Activated CD4-positive, alpha-beta memory T cell treated with anti-CD3 and anti-CD28 coated beads for 36 hours (primary cell): Measurements from ENCODE around the gene CD34. TPM values are rescaled to one million over a fixed set of nuclear protein-coding genes. Genes with fewer than 3 reads are reported as not detected.

Experiments
- CTCF ChIA-PET: fragments of 350-600 bp; sonication (Branson Sonifier 250); formaldehyde crosslinking; loops from one replicate; lab custom pipeline; 2021; ENCODE audit warnings: antibody characterized with exemption, inconsistent platforms; lab: Charles Lee
- POLR2A ChIA-PET: fragments of 350-600 bp; sonication (Branson Sonifier 250); formaldehyde crosslinking; loops from one replicate; lab custom pipeline; 2021; ENCODE audit warnings: antibody characterized with exemption; lab: Charles Lee
- DNase-seq: peaks from one replicate; pipeline ENCODE4 v3.0.0-alpha.2; 2020
- H3K27ac Mint-ChIP-seq: one replicate; pipeline ENCODE4 v1.8.0; 2021; ENCODE audit warnings: mixed read lengths
- H3K27me3 Mint-ChIP-seq: one replicate; pipeline ENCODE4 v1.8.0; 2021; ENCODE audit warnings: mixed read lengths
- H3K36me3 Mint-ChIP-seq: one replicate; pipeline ENCODE4 v1.8.0; 2021; ENCODE audit warnings: mixed read lengths
- H3K4me1 Mint-ChIP-seq: one replicate; pipeline ENCODE4 v1.8.0; 2021; ENCODE audit warnings: low read depth, mixed read lengths
- H3K4me3 Mint-ChIP-seq: one replicate; pipeline ENCODE4 v1.8.0; 2021; ENCODE audit warnings: mild to moderate bottlenecking, mixed read lengths
- H3K9me3 Mint-ChIP-seq: one replicate; pipeline ENCODE4 v1.8.0; 2021; ENCODE audit warnings: mixed read lengths
- intact Hi-C: fragments of 100-400 bp; cut with micrococcal nuclease; formaldehyde crosslinking; loops from one replicate; pipeline ENCODE4 v1.15.1; 2023
- total RNA-seq, 2 experiments: library from RNA; stranded (reverse); gene quantifications; one replicate each; pipeline ENCODE4 v1.2.3, GENCODE V29; 2021

CD34 gene
- total RNA-seq, 2 experiments from 2014 or later: not detected

- intact Hi-C loops: no loop called here
- H3K4me1 Mint-ChIP-seq: no peaks in the 10 kb centered on the region
- no peaks in the 10 kb centered on the region for H3K9me3 Mint-ChIP-seq
- H3K36me3 Mint-ChIP-seq: no peaks in the 10 kb centered on the region
- no peak for DNase-seq
- CTCF ChIA-PET: interaction anchor here (1.0 to 2.5 kb wide), 4 partner anchors 10 to 73 kb away, joined by 3 to 12 read pairs (median 3); no protein-coding TSS in a partner anchor
- H3K4me3 Mint-ChIP-seq: no peak overlapping the region
- peaks cover 24% of the 10 kb centered on the region for H3K27me3 Mint-ChIP-seq
- no peak overlapping the region for H3K27ac Mint-ChIP-seq
- POLR2A ChIA-PET: no interaction called here
These were observed 14.3 kb upstream of the CD34 start for GRCh38 chr1:207925210-207925609.

GRCh38 chr1:207923561-207923960, 12.6 kb upstream of the CD34 start:
- Mint-ChIP-seq H3K27ac (no peak overlapping the region), H3K36me3 (no peaks in the 10 kb centered on the region), H3K4me3 (no peak overlapping the region), H3K4me1 (no peaks in the 10 kb centered on the region), H3K9me3 (no peaks in the 10 kb centered on the region), H3K27me3 (peaks cover 25% of the 10 kb centered on the region)
- CTCF ChIA-PET: interaction anchor here (1.1 to 2.5 kb wide), 2 partner anchors 39 to 40 kb away, joined by 3 to 12 read pairs; no protein-coding TSS in a partner anchor
- POLR2A ChIA-PET: no interaction called here
- DNase-seq: no peak
- intact Hi-C loops: no loop called here

- Mint-ChIP-seq H3K4me3 (no peak overlapping the region), H3K36me3 (no peaks in the 10 kb centered on the region), H3K27me3 (peaks cover 25% of the 10 kb centered on the region), H3K4me1 (no peaks in the 10 kb centered on the region), H3K9me3 (no peaks in the 10 kb centered on the region), H3K27ac (no peak overlapping the region)
- intact Hi-C loops: no loop called here
- ChIA-PET CTCF (interaction anchor here (1.1 kb wide), 1 partner anchor 40 kb away, joined by 3 read pairs; no protein-coding TSS in a partner anchor), POLR2A (no interaction called here)
- no peak for DNase-seq
These were observed 12.2 kb upstream of the CD34 start for GRCh38 chr1:207923121-207923520.

DNA sequence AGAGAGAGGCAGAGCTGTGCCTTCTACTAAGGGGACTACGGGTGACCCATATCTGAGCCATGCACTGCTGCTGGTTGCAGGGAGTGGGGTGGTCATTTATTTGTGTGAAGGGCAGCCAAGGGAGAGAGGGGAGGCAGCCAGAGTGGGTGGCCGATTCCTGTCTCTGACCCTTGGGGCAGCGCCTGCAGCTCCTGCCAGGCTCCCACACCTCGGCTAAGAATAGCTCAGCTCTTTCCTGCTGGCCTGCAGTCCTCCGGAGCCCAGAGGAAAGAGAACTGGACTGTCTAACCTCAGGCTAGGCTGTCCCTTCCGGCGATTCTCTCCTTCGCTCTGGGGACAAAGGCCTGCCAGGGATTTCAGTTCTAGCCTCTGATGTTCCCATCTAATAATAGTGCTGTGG, 11.6 kb upstream of the CD34 start:
- intact Hi-C loops: no loop called here
- ChIA-PET POLR2A (no interaction called here), CTCF (no interaction called here)
- H3K36me3 Mint-ChIP-seq: no peaks in the 10 kb centered on the region
- H3K4me3 Mint-ChIP-seq: no peak overlapping the region
- DNase-seq: no peak
- H3K27me3 Mint-ChIP-seq: peaks cover 26% of the 10 kb centered on the region
- no peak overlapping the region for H3K27ac Mint-ChIP-seq
- no peaks in the 10 kb centered on the region for H3K4me1 Mint-ChIP-seq
- no peaks in the 10 kb centered on the region for H3K9me3 Mint-ChIP-seq

- H3K27me3 Mint-ChIP-seq: peaks cover 26% of the 10 kb centered on the region
- H3K4me1 Mint-ChIP-seq: no peaks in the 10 kb centered on the region
- CTCF ChIA-PET: interaction anchor here (1.1 kb wide), 1 partner anchor 77 kb away, joined by 4 read pairs; no protein-coding TSS in a partner anchor
- no peaks in the 10 kb centered on the region for H3K9me3 Mint-ChIP-seq
- no peak overlapping the region for H3K27ac Mint-ChIP-seq
- H3K4me3 Mint-ChIP-seq: no peak overlapping the region
- H3K36me3 Mint-ChIP-seq: no peaks in the 10 kb centered on the region
- intact Hi-C loops: no loop called here
- POLR2A ChIA-PET: no interaction called here
- no peak for DNase-seq
These were observed 10.4 kb upstream of the CD34 start for GRCh38 chr1:207921321-207921720.

- Mint-ChIP-seq H3K27me3 (peaks cover 26% of the 10 kb centered on the region), H3K27ac (no peak overlapping the region), H3K9me3 (no peaks in the 10 kb centered on the region), H3K4me1 (no peaks in the 10 kb centered on the region), H3K36me3 (no peaks in the 10 kb centered on the region), H3K4me3 (no peak overlapping the region)
- intact Hi-C loops: no loop called here
- DNase-seq: no peak
- POLR2A ChIA-PET: no interaction called here
- CTCF ChIA-PET: interaction anchor here (1.0 to 2.6 kb wide), 3 partner anchors 36 to 79 kb away, joined by 3 to 9 read pairs (median 4); no protein-coding TSS in a partner anchor
These were observed 9.6 kb upstream of the CD34 start for GRCh38 chr1:207920444-207921021.

DNA sequence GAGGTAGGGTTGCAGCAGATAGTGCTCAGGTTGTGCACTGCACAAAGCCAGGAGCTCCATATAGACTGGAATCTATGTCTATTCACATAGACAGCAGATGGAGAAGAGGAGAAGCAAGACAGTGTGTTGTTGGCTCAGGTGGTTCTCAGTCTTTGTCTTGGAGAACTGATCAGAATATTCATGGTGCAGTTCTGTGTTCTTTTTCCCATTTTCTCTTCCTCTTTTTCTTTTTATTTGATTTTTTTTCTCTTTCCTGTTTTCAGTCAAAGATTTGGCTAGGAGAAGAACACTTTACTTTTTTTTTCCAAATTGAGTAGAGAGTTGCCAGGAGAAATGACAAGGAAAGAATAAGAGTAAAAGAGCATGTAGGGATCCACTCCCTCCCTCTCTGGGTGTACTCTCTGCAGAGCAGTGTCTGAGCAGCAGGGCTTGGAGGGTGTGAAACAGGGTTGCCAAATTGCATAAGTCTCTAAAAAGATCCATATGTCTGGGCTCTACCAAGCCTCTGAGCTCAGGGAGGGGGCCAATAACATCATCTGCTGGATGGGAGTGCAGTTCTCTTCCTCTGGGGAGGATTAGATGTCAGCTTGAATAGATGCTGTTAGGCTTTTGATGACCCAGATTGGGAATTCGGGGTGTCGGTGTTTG, 8.7 kb upstream of the CD34 start:
- no peak overlapping the region for H3K4me3 Mint-ChIP-seq
- no peaks in the 10 kb centered on the region for H3K36me3 Mint-ChIP-seq
- no peaks in the 10 kb centered on the region for H3K4me1 Mint-ChIP-seq
- H3K9me3 Mint-ChIP-seq: no peaks in the 10 kb centered on the region
- intact Hi-C loops: no loop called here
- no peak for DNase-seq
- CTCF ChIA-PET: interaction anchor here (1.0 to 2.6 kb wide), 2 partner anchors 35 to 80 kb away, joined by 3 to 9 read pairs; no protein-coding TSS in a partner anchor
- no peak overlapping the region for H3K27ac Mint-ChIP-seq
- H3K27me3 Mint-ChIP-seq: peaks cover 21% of the 10 kb centered on the region
- POLR2A ChIA-PET: no interaction called here

DNA sequence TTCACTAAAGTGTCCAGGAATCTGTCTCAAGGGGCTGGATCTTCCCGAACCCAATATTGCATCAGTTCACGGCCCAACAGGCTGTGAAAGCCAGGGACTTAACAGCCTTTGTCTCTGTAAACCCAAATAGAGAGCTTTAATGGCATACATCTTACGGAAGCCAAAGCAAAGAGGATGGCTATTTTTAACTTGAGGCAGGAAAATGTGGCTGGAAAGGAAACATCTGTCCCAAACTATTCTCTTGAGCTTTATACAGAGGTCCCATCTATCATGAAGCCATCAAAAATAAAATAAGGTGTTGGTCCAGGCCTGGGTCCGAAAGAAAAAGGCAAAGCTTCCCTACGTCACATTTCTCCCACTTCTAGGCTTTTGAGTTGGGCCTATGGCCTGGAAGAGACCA, 7.7 kb upstream of the CD34 start:
- peaks cover 23% of the 10 kb centered on the region for H3K27me3 Mint-ChIP-seq
- intact Hi-C loops: no loop called here
- POLR2A ChIA-PET: no interaction called here
- DNase-seq: no peak
- no peaks in the 10 kb centered on the region for H3K4me1 Mint-ChIP-seq
- no peaks in the 10 kb centered on the region for H3K9me3 Mint-ChIP-seq
- CTCF ChIA-PET: interaction anchor here (2.6 kb wide), 1 partner anchor 34 kb away, joined by 9 read pairs; no protein-coding TSS in a partner anchor
- H3K27ac Mint-ChIP-seq: no peak overlapping the region
- no peak overlapping the region for H3K4me3 Mint-ChIP-seq
- H3K36me3 Mint-ChIP-seq: no peaks in the 10 kb centered on the region

GRCh38 chr1:207918011-207918410, 7.1 kb upstream of the CD34 start:
- intact Hi-C loops: no loop called here
- CTCF ChIA-PET: interaction anchor here (2.6 kb wide), 1 partner anchor 33 kb away, joined by 9 read pairs; no protein-coding TSS in a partner anchor
- Mint-ChIP-seq H3K27ac (no peak overlapping the region), H3K4me1 (no peaks in the 10 kb centered on the region), H3K36me3 (no peaks in the 10 kb centered on the region), H3K4me3 (no peak overlapping the region), H3K9me3 (no peaks in the 10 kb centered on the region), H3K27me3 (peaks cover 20% of the 10 kb centered on the region)
- DNase-seq: no peak
- POLR2A ChIA-PET: no interaction called here

- DNase-seq: no peak
- no peak overlapping the region for H3K4me3 Mint-ChIP-seq
- ChIA-PET POLR2A (no interaction called here), CTCF (no interaction called here)
- intact Hi-C loops: no loop called here
- peaks cover 22% of the 10 kb centered on the region for H3K27me3 Mint-ChIP-seq
- H3K27ac Mint-ChIP-seq: no peak overlapping the region
- H3K36me3 Mint-ChIP-seq: no peaks in the 10 kb centered on the region
- no peaks in the 10 kb centered on the region for H3K4me1 Mint-ChIP-seq
- H3K9me3 Mint-ChIP-seq: no peaks in the 10 kb centered on the region
These were observed 6.2 kb upstream of the CD34 start for GRCh38 chr1:207917080-207917479.

GRCh38 chr1:207913951-207914350, 3.0 kb upstream of the CD34 start:
- Mint-ChIP-seq H3K36me3 (no peaks in the 10 kb centered on the region), H3K27ac (no peak overlapping the region), H3K27me3 (peaks cover 39% of the 10 kb centered on the region), H3K4me3 (no peak overlapping the region), H3K4me1 (peaks cover 13% of the 10 kb centered on the region), H3K9me3 (no peaks in the 10 kb centered on the region)
- CTCF ChIA-PET: interaction anchor here (1.7 kb wide), 1 partner anchor 49 kb away, joined by 8 read pairs; no protein-coding TSS in a partner anchor
- DNase-seq: no peak
- intact Hi-C loops: no loop called here
- POLR2A ChIA-PET: no interaction called here

- intact Hi-C loops: no loop called here
- Mint-ChIP-seq H3K36me3 (no peaks in the 10 kb centered on the region), H3K4me3 (no peak overlapping the region), H3K27me3 (peaks cover 40% of the 10 kb centered on the region), H3K27ac (no peak overlapping the region), H3K4me1 (peaks cover 13% of the 10 kb centered on the region), H3K9me3 (no peaks in the 10 kb centered on the region)
- POLR2A ChIA-PET: no interaction called here
- no peak for DNase-seq
- CTCF ChIA-PET: interaction anchor here (1.7 to 2.7 kb wide), 2 partner anchors 27 to 51 kb away, joined by 8 to 11 read pairs; no protein-coding TSS in a partner anchor
These were observed 1.2 kb upstream of the CD34 start for GRCh38 chr1:207911856-207912760.
